K562 (cell line): ENCODE data around the gene FPR1. TPM values are rescaled to one million over a fixed set of nuclear protein-coding genes. Genes with fewer than 3 reads are reported as not detected.

Source experiments
- CC2D1A ChIP-seq: fragments of 450-650 bp; IDR thresholded peaks from 2 replicates; pipeline ENCODE4 v1.6.1; 2017; ENCODE audit warnings: mild to moderate bottlenecking
- E2F6 ChIP-seq, 2 experiments: IDR thresholded peaks; 2 replicates each; pipeline ENCODE4 v1.6.1; 2011; ENCODE audit warnings: borderline replicate concordance in 1 of 2, control low read depth in 1 of 2, low read depth in 1 of 2, low read length in 1 of 2, mild to moderate bottlenecking in 1 of 2, mixed read lengths in 1 of 2, moderate library complexity in 1 of 2; ENCODE audit not compliant: insufficient read depth in 1 of 2, insufficient read length in 1 of 2, poor library complexity in 1 of 2, severe bottlenecking in 1 of 2; ENCODE audit errors: extremely low read depth in 1 of 2
- FOXA3 ChIP-seq, 2 experiments: fragments of 450-650 bp in 1 of 2; sonication (generic) in 1 of 2; formaldehyde crosslinking; IDR thresholded peaks in 1 of 2; conservative IDR thresholded peaks in 1 of 2; 2 replicates each; pipeline versions ENCODE4 v1.4.0 to v1.8.0; 2020 to 2022; ENCODE audit warnings: mild to moderate bottlenecking in 2 of 2, missing genetic modification reagents in 1 of 2
- HIVEP1 ChIP-seq: fragments of 250-450 bp; sonication (Bioruptor Pico); IDR thresholded peaks from 2 replicates; pipeline ENCODE4 v1.4.0; 2020; ENCODE audit warnings: mild to moderate bottlenecking
- MLX ChIP-seq, 2 experiments: fragments of 450-650 bp in 1 of 2; sonication (generic) in 1 of 2; formaldehyde crosslinking; conservative IDR thresholded peaks; 2 replicates each; pipeline versions ENCODE4 v1.4.0 to v1.8.1; 2020 to 2022; ENCODE audit warnings: mild to moderate bottlenecking in 1 of 2, missing genetic modification reagents in 1 of 2
- SMAD1 ChIP-seq: fragments of 150-350 bp; IDR thresholded peaks from 2 replicates; pipeline ENCODE4 v1.6.1; 2014; ENCODE audit warnings: low read length, low read depth; ENCODE audit not compliant: partially characterized antibody
- TEAD1 ChIP-seq, 2 experiments: fragments of 450-650 bp in 1 of 2; sonication (generic) in 1 of 2; formaldehyde crosslinking; IDR thresholded peaks; 2 replicates each; pipeline versions ENCODE4 v1.4.0 to v1.8.0; 2020 to 2022; ENCODE audit warnings: mild to moderate bottlenecking in 2 of 2, missing genetic modification reagents in 1 of 2
- ZNF282 ChIP-seq: sonication (generic); formaldehyde crosslinking; IDR thresholded peaks from 2 replicates; pipeline ENCODE4 v1.8.1; 2023; ENCODE audit warnings: missing genetic modification reagents
- ZNF311 ChIP-seq: fragments of 250-450 bp; sonication (Bioruptor Pico); IDR thresholded peaks from 2 replicates; pipeline ENCODE4 v1.4.0; 2020; ENCODE audit warnings: mild to moderate bottlenecking, moderate library complexity
- ZNF407 ChIP-seq: fragments of 450-650 bp; IDR thresholded peaks from 2 replicates; pipeline ENCODE4 v1.6.1; 2016; ENCODE audit warnings: low read depth
- ZNF592 ChIP-seq: fragments of 450-650 bp; IDR thresholded peaks from 2 replicates; pipeline ENCODE4 v1.6.1; 2017; ENCODE audit warnings: antibody characterized with exemption, mild to moderate bottlenecking
- polyA plus RNA-seq, 8 experiments: library from polyadenylated mRNA; depleted of rRNA in 4 of 8; stranded (reverse) in 5 of 8; unstranded in 3 of 8; fragments of >200 nt; fragmentation: Nextera tagmentation in 2 of 8; fragmentation: Illumina TruSeq in 1 of 8; extraction: Ambion mirVana in 2 of 8; extraction: Trizol in 1 of 8; gene quantifications; 2 replicates each; pipeline versions ENCODE4 v1.2.1 to v1.2.3, GENCODE V29; 2011 to 2014; ENCODE audit warnings: inconsistent platforms in 1 of 8, missing spikeins in 1 of 8
- total RNA-seq, 7 experiments: library from RNA; depleted of rRNA in 6 of 7; stranded (reverse); fragments of >200 nt in 6 of 7; fragmentation: Illumina TruSeq in 2 of 7; extraction: Trizol in 2 of 7; gene quantifications; 2 replicates each; pipeline versions ENCODE4 v1.2.1 to v1.2.3, GENCODE V29; 2011 to 2021; ENCODE audit warnings: low replicate concordance in 1 of 7

FPR1 gene
- total and polyA plus RNA-seq, 9 of the 15 experiments (the other 6 are each of a cell fraction or from before 2014, with no cell fraction given) = 0.06 to 0.25 (median 0.14) TPM; not detected in 4

GRCh38 chr19:51799034-51799773 is 47.5 kb upstream of the FPR1 start (continued):
- no peak for TF ChIP-seq ZNF407
- TF ChIP-seq FOXA3 (CRISPR knock-in tag; conservative IDR thresholded peaks at IDR 0.05 in 1 of 2, IDR thresholded peaks at IDR 0.05 in 1 of 2) = no peak
- TF ChIP-seq HIVEP1 = peak; percentile 79; the same call in 1 of the 2 replicates
- TF ChIP-seq MLX (CRISPR knock-in tag; conservative IDR thresholded peaks at IDR 0.05) = no peak
- TF ChIP-seq CC2D1A = no peak
- 0 out of 2 replicates have a peak, but pooled peaks have one; percentile 13 for TF ChIP-seq ZNF311 (CRISPR knock-in tag)
- peak; percentile 96 for TF ChIP-seq ZNF592
- TF ChIP-seq E2F6 (IDR thresholded peaks at IDR 0.05; ENCODE audit: borderline replicate concordance in 1 of 2, extremely low read depth in 1 of 2, insufficient read depth in 1 of 2, insufficient read length in 1 of 2, low read depth in 1 of 2, low read length in 1 of 2, poor library complexity in 1 of 2, severe bottlenecking in 1 of 2) = peak in 1 of 2 experiments; percentile 36
- TF ChIP-seq SMAD1 = no peak
- no peak for TF ChIP-seq ZNF282
- no peak for TF ChIP-seq TEAD1 (CRISPR knock-in tag; IDR thresholded peaks at IDR 0.05)
